HG03064 (cell line): ENCODE results near the gene TIMM23B.
"Not testable (repeated sequence)": the region's sequence is repeated elsewhere in the genome, so short reads cannot be mapped to it uniquely, and the experiment has no call there.

ENCODE experiments used
- ATAC-seq: cut with Tn5 transposase; IDR thresholded peaks from one replicate; pipeline ENCODE4 v1.9.1; 2021; ENCODE audit warnings: low read depth; ENCODE audit not compliant: unreplicated experiment

Gene TIMM23B

GRCh38 chr10:49941447-49942338 lies at the start of gene TIMM23B, which contains the start of gene PARG:
Gene TIMM23B (plus strand): TSS chr10:49942053. CDS start chr10:49942195, 142 bp downstream.
Gene PARG (minus strand): TSS chr10:49942027. CDS start chr10:49941725, 302 bp downstream.
- peak; percentile 65 for ATAC-seq

DNA sequence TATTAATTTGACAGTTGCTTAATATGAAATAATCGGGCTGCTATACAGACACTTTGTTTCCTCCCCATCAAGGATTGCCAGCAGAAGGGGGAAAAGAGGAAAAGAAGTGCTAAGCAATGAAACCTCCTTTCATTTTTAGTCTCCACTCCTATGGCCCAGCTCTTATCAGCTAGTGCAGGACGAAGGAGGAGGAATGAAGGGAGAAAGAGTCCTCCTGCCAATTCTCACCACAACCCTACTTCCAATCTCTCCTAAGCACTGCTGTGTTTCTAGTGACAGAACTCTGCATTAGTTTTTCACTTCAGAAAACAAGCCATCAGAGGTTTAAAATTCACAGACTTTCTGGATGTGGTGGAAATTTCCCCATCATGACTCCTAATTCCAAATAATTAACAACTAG lies 41.9 kb upstream of the TIMM23B start:
- ATAC-seq = not testable (repeated sequence)

DNA sequence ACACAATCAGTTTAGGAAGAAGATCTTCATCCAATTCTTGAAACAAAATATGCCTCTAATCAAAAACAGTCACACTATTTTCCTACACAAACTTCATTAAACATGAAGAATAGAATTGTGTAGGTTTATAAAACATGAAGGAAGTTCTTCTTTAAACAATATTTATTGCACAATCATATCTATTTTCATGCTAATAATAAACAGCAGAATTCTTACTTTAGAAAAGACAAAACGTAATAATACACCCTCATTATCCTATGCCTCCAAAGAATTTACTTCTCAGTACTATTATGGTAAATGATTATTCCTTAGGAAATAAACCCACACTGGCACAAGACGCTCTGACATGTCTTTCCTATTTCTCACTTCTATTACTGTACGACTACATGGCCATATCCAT lies 41.4 kb upstream of the TIMM23B start:
- ATAC-seq = not testable (repeated sequence)

GRCh38 chr10:49903829-49904228 lies 38.0 kb upstream of the TIMM23B start:
- not testable (repeated sequence) for ATAC-seq

GRCh38 chr10:49908290-49909080 lies 33.4 kb upstream of the TIMM23B start:
- not testable (repeated sequence) for ATAC-seq

DNA sequence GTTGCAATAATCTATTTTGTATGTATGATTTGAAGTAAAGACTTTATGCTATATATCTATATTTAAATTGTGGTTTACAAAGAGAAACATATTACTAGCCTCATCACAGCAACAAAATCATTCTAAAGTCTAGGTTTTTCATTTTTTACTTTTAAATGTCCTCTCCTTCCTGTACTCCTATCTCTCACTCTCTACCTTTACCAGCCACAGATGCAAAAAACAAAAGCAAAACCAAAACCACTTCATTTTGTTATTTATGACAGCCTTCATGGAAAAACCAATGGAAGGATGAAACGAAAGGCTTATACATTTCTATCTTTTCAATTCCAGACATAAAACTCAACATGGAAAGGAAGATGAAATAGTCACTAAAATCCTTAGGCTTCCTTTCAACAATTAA lies 31.6 kb upstream of the TIMM23B start:
- not testable (repeated sequence) for ATAC-seq

DNA sequence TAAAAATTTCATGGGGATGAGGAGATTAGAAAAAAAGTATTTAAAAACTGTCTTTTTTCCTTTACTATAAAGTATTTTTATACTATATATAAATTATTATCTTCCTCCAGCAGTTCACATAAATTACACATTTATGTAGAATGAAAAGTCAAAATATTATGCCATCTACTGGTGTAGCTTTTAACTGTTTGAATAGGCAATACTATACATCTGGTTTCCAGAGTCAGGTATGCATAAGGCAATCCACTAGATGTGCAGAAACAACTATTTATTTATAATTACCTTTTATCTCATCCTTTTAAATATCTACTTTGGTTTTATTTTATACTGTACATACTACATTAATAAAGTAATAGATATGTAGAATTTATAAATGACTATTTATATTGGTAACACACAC lies 25.4 kb upstream of the TIMM23B start:
- ATAC-seq = not testable (repeated sequence)

GRCh38 chr10:49917927-49918326 lies 23.9 kb upstream of the TIMM23B start:
- not testable (repeated sequence) for ATAC-seq

DNA sequence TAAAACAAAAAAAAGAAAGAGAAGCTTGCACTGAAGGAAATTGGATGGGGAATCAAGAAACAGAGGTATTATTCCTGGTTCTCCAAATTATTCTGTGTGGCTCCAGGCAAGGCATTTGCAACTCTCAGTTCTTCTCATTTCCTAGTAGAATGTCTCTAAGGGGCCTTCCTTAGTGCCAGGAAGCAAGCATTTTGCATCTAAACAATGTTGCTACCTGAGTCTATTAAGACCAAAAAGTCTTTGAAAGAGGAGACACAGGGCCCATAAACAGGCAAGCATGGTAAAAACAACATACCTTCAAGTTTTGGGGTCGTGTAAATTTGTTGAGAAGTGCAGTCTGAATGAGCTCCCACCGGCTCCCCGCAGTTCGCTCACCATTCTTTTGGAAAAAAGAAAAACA lies 19.8 kb upstream of the TIMM23B start:
- not testable (repeated sequence) for ATAC-seq

GRCh38 chr10:49923572-49923971 lies 18.3 kb upstream of the TIMM23B start:
- not testable (repeated sequence) for ATAC-seq

DNA sequence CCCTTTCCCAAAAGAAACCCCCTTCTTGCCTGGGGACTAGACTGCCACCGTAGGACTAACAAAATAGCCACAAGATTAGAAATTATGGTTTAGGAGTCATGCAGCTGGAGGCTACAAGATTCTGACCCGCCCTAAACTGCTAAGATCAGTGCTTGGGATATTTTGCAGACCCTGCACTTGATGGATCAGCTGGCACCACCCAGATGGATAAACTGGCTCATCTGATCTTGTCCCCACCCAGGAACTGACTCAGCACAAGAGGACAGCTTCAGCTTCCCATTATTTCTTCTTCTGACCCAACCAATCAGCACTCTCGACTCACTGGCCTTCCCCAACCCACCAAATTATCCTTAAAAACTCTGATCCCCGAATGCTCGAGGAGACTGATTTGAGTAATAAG lies 10.6 kb upstream of the TIMM23B start:
- ATAC-seq = not testable (repeated sequence)

GRCh38 chr10:49931959-49932728 lies 9.7 kb upstream of the TIMM23B start:
- not testable (repeated sequence) for ATAC-seq

GRCh38 chr10:49942339-49942705 lies 469 bp downstream of the TIMM23B start:
- peak; percentile 12 for ATAC-seq

DNA sequence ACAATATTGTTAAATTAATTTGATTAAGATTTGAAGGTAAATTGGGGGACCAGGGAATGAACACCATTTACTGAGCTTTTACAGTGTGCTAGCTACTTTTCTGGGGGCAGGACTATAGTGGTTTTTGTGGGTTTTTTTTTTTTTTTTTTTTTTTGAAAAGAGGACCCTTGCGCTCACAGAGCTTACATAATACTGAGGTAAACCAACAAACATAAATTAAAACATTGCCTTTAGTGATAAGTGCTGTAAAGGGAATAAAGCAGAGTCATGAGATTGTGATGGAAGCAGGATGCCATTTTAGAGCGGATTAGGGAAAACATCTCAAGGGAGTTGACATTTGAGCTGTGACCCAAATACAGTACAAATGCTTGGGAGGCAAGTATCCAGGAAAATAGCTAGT lies 1.8 kb downstream of the TIMM23B start:
- ATAC-seq = not testable (repeated sequence)

- peak; percentile 67 for ATAC-seq
Measured at GRCh38 chr10:49948142-49948541, 6.3 kb downstream of the TIMM23B start.

GRCh38 chr10:49948737-49949136 lies 6.9 kb downstream of the TIMM23B start:
- ATAC-seq = not testable (repeated sequence)

- ATAC-seq = not testable (repeated sequence)
Measured at GRCh38 chr10:49952006-49952405, 10.2 kb downstream of the TIMM23B start.

GRCh38 chr10:49953122-49953521 lies 11.3 kb downstream of the TIMM23B start:
- ATAC-seq = not testable (repeated sequence)

DNA sequence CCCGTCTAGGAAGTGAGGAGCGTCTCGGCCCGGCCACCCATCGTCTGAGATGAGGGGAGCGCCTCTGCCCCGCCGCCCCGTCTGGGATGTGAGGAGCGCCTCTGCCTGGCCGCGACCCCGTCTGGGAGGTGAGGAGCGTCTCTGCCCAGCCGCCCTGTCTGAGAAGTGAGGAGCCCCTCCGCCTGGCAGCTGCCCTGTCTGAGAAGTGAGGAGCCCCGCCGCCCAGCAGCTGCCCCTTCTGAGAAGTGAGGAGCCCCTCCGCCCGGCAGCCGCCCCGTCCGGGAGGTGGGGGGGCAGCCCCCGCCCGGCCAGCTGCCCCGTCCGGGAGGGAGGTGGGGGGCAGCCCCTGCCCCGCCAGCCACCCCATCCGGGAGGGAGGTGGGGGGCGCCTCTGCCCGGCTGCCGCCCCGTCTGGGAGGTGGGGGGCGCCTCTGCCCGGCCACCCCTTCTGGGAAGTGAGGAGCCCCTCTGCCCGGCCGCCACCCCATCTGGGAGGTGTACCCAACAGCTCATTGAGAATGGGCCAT lies 28.5 kb downstream of the TIMM23B start:
- ATAC-seq = not testable (repeated sequence)

- not testable (repeated sequence) for ATAC-seq
Measured at GRCh38 chr10:49971466-49971865, 29.6 kb downstream of the TIMM23B start.
